ENCODE measurements around the gene ZC3HAV1L. TPM values are rescaled to one million over a fixed set of nuclear protein-coding genes. Genes with fewer than 3 reads are reported as not detected.
A peak's percentile ranks its signal among the peaks of the same experiment; 100 is the strongest.

The ZC3HAV1L gene
- total RNA-seq, 4 donors from 2014 or later = 16.8 to 23.3 (median 18.0) TPM

GRCh38 chr7:138987686-138988085 lies 48.2 kb downstream of the ZC3HAV1L start:
- DNase-seq (ENCODE audit: low spot score) (no peak), ATAC-seq (ENCODE audit: low FRiP score) (no peak)
- TF ChIP-seq CTCF (IDR thresholded peaks at IDR 0.05) = no peak

GRCh38 chr7:138982204-138982623 lies 53.6 kb downstream of the ZC3HAV1L start:
- ATAC-seq (ENCODE audit: low FRiP score) (peak; percentile 24), DNase-seq (ENCODE audit: low spot score) (no peak)
- TF ChIP-seq CTCF (IDR thresholded peaks at IDR 0.05) = no peak

- no peak for TF ChIP-seq CTCF (IDR thresholded peaks at IDR 0.05)
- DNase-seq (ENCODE audit: low spot score) = no peak
- ATAC-seq (ENCODE audit: low FRiP score) = peak; percentile 92
Measured at GRCh38 chr7:138981332-138982203, 54.3 kb downstream of the ZC3HAV1L start, which contains the start of gene KIAA1549. TSS of gene KIAA1549 (minus strand) at chr7:138981389. CDS start at chr7:138981269, 120 bp downstream.

- DNase-seq (ENCODE audit: low spot score) (no peak), ATAC-seq (ENCODE audit: low FRiP score) (peak; percentile 33)
- no peak for TF ChIP-seq CTCF (IDR thresholded peaks at IDR 0.05)
Measured at GRCh38 chr7:138980563-138981291, 55.1 kb downstream of the ZC3HAV1L start.

GRCh38 chr7:138979988-138980562 lies 55.8 kb downstream of the ZC3HAV1L start:
- TF ChIP-seq CTCF (IDR thresholded peaks at IDR 0.05) = no peak
- no peak for DNase-seq (ENCODE audit: low spot score)
- no peak for ATAC-seq (ENCODE audit: low FRiP score)

- ATAC-seq (ENCODE audit: low FRiP score) = no peak
- TF ChIP-seq CTCF (IDR thresholded peaks at IDR 0.05) = no peak
Measured at GRCh38 chr7:138979226-138979979, 56.4 kb downstream of the ZC3HAV1L start.

More at GRCh38 chr7:138979226-138979979, 56.4 kb downstream of the ZC3HAV1L start:
- no peak for DNase-seq (ENCODE audit: low spot score)
